Measurements from ENCODE around the gene HOXB6.

Gene HOXB6

GRCh38 chr17:48565022-48565554 is 39.7 kb downstream of the HOXB6 start:
- H3K4me3 ChIP-seq (ENCODE audit: low read depth, low read length), result no peak overlapping the region
- no peak for TF ChIP-seq CTCF (conservative IDR thresholded peaks at IDR 0.05; ENCODE audit: low read depth, low read length)
- no peak for DNase-seq (ENCODE audit: low read depth)

GRCh38 chr17:48564188-48565021 is 40.4 kb downstream of the HOXB6 start:
- TF ChIP-seq CTCF (conservative IDR thresholded peaks at IDR 0.05; ENCODE audit: low read depth, low read length), result no peak
- H3K4me3 ChIP-seq (ENCODE audit: low read depth, low read length), result no peak overlapping the region
- no peak for DNase-seq (ENCODE audit: low read depth)

GRCh38 chr17:48563867-48564187 is 41.0 kb downstream of the HOXB6 start:
- no peak for TF ChIP-seq CTCF (conservative IDR thresholded peaks at IDR 0.05; ENCODE audit: low read depth, low read length)
- DNase-seq (ENCODE audit: low read depth), result no peak
- no peak overlapping the region for H3K4me3 ChIP-seq (ENCODE audit: low read depth, low read length)

- no peak overlapping the region for H3K4me3 ChIP-seq (ENCODE audit: low read depth, low read length)
- DNase-seq (ENCODE audit: low read depth), result no peak
- no peak for TF ChIP-seq CTCF (conservative IDR thresholded peaks at IDR 0.05; ENCODE audit: low read depth, low read length)
Observed at GRCh38 chr17:48563385-48563838, 41.4 kb downstream of the HOXB6 start.

- no peak overlapping the region for H3K4me3 ChIP-seq (ENCODE audit: low read depth, low read length)
- TF ChIP-seq CTCF (conservative IDR thresholded peaks at IDR 0.05; ENCODE audit: low read depth, low read length), result no peak
- no peak for DNase-seq (ENCODE audit: low read depth)
Observed at GRCh38 chr17:48562934-48563333, 41.9 kb downstream of the HOXB6 start.

- no peak for TF ChIP-seq CTCF (conservative IDR thresholded peaks at IDR 0.05; ENCODE audit: low read depth, low read length)
- DNase-seq (ENCODE audit: low read depth), result no peak
- no peak overlapping the region for H3K4me3 ChIP-seq (ENCODE audit: low read depth, low read length)
Observed at GRCh38 chr17:48561884-48562810, 42.6 kb downstream of the HOXB6 start.

All from choroid plexus epithelial cell (primary cell).